Right renal pelvis (tissue), 4 donors: ENCODE measurements around the gene SHCBP1. TPM values are rescaled to one million over a fixed set of nuclear protein-coding genes. Genes with fewer than 3 reads are reported as not detected.
A peak's percentile ranks its signal among the peaks of the same experiment; 100 is the strongest.

Experiments used
- DNase-seq, 4 donors: peaks; one replicate each; pipeline ENCODE4 v3.0.0-alpha.2; 2013; ENCODE audit warnings: low read depth in 4 of 4, low spot score in 3 of 4, missing footprints in 1 of 4
- polyA plus RNA-seq, 4 donors: library from polyadenylated mRNA; unstranded; fragments of 120-200 nt; gene quantifications; one replicate each; pipeline ENCODE4 v1.2.1, GENCODE V29; 2013; ENCODE audit not compliant: insufficient read length in 4 of 4

The SHCBP1 gene
- polyA plus RNA-seq, 4 donors = 7.7 to 8.9 (median 8.5) TPM

GRCh38 chr16:46618516-46618915, 2.7 kb downstream of the SHCBP1 start:
- no peak for DNase-seq

DNA sequence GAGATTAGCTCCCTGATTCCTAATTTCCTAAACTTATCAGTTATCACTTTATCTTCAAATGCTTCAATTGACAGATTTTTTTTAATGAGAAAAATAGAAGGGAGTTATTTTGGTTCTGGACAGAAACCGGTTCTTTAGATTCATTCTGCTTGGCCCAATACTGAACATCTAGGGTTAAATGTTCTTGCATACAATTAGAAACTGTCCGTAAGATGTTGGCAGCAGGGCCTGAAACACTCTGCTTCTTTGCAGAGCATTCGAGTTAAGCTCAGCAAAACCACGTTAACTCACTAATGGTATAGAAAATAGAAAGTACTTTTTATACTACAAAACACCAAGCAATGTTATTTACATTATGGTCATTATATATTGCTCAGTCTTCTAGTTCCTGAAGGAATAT, 7.2 kb downstream of the SHCBP1 start:
- DNase-seq = no peak

- no peak for DNase-seq
Measured at GRCh38 chr16:46613352-46613751, 7.8 kb downstream of the SHCBP1 start.

GRCh38 chr16:46612121-46612520, 9.1 kb downstream of the SHCBP1 start:
- DNase-seq = no peak

DNA sequence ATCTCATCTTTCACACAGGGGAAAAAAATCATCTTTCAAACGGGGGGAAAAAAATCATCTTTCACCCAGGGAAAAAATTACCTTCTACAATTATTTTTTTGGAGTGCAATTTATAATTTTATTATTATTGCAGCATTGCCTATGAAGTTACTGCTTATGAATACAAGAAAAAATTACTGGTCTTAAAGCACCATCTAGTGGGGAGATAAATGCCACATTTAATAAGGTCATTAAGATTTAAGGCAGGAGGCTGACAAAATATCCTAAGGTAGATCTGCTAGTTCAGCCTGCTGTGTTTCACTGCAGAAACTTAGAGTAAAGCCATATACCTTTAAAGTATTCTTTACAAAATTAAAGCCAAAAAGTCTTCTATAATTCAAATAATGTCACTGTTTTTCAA, 13.7 kb downstream of the SHCBP1 start:
- DNase-seq = peak in 2 of 4 donors; percentile 10 to 17

GRCh38 chr16:46606231-46606630, 14.9 kb downstream of the SHCBP1 start:
- DNase-seq = no peak

- no peak for DNase-seq
Measured at GRCh38 chr16:46591257-46591656, 29.9 kb downstream of the SHCBP1 start.

DNA sequence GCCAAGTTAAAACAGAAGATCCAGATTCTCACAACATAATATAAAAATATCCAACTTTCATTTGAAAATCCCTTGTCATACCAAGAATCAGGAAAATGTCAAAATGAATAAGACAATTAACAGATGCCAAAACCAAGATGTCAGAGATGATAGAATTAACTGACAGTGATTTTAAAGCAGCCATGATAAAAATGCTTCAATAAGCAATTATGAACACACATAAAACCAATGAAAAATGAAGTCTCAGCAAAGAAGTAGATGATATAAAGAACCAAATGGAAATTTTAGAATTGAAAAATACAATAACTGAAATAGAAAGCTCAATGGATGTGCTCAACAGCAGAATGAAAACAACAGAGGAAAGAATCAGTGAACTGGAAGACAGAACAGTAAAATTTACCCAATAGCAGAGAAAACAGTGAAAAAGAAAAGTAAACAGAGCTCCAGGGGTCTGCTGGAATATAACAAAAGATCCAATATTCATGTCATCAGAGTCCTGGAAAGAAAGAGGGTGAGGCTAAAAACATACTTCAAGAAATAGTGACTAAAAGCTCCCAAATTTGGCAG, 35.1 kb downstream of the SHCBP1 start:
- DNase-seq = no peak

DNA sequence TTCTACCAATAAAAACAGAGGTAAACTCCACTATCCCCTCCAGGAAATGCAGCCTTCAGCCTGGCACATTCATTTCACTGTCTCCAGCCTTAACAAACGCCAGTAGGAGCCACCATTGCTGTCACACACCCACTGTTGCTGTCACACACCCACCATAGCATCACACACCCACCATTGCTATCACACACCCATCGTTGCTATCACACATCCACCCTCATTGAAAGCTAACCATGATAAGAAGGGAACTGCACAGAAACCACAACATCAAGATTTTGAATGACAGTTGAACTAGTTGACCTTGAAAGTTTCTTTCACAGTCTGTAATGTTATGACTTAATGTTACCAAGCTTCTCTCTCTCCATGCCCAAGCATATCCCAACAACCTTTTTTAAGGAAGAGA, 38.1 kb downstream of the SHCBP1 start:
- DNase-seq = no peak

GRCh38 chr16:46582313-46582712, 38.9 kb downstream of the SHCBP1 start:
- DNase-seq = no peak

DNA sequence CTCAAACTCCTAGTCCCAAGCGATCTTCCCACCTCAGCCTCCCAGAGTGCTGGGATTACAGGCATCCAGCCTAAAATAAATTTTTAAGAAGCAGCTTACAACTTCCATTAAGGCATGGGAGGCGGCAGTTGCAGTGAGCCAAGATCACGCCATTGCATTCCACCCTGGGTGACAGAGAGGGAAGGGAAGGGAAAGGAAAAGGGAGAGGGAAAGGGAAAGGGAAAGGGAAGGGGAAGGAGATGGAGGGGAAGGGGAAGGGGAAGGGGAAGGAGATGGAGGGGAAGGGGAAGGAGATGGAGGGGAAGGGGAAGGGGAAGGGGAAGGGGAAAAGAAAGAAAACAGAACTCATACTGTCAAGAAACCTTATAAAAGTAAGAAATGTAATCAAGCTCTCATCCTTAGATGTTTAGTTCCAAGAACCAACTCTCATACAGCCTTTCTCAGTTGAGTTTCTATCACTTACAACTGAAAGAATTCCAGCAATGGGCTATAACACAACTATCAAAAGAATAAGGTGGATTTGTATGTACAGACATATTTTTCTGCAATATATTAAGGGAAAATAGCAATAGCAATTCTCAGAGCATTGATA, 43.1 kb downstream of the SHCBP1 start:
- no peak for DNase-seq

DNA sequence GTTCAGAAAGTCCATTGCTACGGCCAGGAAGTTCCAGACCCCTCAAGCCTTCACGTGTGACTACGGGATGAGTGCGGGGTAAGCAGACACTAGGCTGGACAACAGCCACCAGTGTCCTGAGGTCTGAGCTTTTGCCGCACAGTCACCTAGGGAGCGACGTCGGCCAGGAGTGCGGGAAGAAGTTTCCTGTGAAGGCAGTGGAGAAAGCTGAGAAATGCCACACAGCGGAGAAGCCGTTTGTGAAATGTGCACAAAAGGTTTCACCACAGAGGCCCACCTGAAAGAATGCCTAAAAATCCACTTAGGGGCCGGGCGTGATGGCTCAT, 47.4 kb downstream of the SHCBP1 start:
- DNase-seq = no peak

DNA sequence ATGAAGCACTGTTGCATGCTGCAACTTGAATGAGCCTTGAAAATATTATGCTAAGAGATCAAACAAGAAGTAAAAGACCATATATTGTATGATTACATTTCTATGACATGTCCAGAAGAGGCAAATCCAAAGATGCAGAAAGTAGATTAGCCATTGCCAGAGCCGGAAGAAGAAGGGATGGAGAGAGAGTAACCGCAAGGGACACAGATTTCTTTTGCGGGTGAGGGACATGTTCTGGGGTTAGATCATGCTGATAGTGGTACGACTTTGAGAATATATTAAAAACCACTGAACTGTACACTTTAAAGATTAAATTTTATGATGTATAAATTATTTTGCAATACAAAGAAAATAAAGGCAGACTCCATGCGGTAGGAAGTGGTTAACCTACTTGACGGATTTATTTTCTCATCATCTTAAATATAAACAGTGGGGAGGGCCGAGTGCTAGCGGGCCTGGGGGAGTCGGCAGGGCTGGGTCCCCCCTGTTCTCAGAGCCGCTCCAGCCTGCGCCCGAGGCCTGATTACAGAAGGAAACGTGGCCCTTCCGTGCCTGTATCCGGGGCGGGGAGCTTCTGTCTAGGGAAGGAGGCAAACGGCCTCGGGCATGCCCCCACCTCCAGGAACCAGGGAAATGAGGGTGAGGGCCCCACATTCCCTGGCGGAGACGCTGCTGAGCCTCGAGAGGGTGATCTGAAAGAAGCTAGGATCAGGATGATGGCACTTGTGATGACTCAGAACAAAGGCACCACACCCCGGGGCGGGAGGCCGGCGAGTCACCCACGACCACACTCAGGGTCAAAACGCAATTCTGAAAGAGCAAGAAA, 48.0 kb downstream of the SHCBP1 start:
- no peak for DNase-seq

DNA sequence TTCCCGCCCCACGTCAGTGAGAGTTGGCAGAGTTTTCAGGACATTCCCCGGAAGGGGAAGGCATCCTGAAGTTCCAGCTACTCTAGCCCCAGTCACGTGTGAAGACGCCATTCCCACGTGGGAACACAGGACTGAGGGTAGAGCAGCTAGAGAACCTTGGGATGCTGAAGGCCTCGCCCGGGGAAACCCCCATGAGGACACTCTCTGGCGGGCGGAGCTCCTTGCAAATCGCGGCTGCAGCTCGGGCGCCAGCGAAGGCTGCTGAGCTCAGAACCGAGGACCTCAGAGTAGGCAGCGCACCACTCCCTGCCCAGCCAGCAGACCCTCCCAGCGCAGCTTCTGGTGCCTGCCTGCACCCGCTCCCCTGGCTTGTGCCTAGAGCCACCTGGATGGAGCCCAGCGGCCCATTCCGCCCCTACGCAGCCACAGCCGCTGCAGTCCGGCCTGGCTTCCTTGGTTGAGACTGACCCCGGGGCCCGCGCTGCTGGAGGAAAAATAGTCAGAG, 51.9 kb downstream of the SHCBP1 start:
- DNase-seq = no peak

DNA sequence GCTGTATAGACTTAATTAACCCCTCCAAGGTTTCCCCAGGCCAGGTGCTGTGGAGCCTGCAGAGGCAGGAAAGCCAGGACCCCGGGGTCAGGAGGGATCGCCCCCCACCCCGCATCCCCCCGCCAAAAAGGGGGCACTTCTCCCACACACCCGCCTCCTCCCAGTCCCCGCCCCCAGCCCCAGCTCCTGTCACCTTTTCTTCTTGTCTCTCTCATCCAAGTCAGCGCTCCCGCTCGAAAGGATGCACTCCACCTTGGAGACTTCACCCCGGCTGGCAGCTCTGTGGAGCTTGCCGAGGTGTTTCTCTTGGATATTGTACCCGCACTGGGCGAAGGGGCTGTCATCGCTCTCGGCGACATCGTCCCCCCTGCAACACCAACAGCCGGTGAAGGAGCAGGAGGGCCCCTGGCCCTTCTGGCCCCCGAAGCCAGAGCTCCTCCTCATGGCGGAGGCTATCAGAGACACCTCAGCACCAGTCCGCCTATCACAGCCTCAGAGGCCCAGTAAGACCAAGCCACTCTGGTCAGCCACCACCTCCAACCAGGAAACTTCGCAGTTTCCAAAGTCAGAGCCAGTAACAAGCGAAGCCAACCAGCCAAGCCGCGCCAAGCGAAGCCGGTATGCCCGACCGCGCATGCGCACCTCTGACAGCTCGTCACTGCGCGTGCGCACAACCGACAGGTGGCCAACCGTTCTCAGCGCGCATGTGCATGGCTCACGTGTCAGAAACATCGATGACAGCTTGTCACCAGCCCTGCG, 52.5 kb downstream of the SHCBP1 start:
- DNase-seq = no peak

DNA sequence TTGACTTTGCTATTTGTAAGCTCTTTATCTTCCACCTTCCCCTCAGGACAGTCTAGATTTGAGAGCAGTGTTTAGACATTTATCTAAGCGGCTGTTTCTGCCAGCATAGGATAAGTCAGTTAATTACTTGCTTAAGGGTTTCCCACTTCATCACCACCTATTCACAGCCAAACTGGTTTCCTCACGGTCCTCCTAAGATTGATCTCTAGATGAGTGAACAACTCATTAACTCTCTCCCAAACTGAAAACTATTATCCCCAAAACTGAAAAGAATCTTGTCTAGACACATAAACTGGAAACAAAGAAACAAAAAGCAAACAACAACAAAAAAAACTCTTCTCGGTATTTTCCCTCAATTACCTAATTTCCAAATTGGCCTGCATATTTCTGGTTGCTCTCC, 58.2 kb downstream of the SHCBP1 start:
- no peak for DNase-seq

DNA sequence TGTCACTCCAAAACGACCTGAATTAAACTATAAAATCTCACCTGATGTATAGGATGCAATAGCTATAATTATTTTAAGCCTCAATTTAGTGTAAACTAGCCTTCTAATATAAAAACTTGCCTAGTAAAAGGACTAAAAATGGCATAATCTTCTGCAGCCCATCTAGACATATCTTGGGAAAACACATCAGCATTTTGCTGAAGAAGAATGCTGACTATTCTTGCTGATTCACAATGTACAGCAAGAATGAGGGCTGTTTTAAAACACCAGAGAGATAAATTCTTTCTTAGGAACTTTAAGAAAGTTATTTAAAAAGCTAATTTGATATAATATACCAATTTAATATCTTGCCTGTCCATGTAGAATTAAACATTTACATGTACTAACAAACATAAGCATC, 63.2 kb downstream of the SHCBP1 start:
- no peak for DNase-seq

- DNase-seq = no peak
Measured at GRCh38 chr16:46555951-46556350, 65.2 kb downstream of the SHCBP1 start.

DNA sequence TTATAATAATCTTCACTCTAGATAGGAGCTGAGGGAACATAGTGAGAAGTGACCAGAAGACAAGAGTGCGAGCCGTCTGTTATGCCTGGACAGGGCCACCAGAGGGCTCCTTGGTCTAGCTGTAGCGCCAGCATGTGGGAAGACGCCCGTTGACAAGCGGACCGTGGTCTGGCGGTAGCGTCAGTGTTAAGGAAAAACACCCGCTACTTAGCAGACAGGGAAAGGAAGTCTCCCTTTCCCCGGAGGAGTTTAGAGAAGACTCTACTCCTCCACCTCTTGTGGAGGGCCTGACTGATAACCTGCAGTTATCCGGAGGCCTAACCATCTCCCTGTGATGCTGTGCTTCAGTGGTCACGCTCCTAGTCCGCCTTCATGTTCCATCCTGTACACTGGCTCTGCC, 66.7 kb downstream of the SHCBP1 start:
- peak; percentile 7 to 25 (median 18) for DNase-seq

- no peak for DNase-seq
Measured at GRCh38 chr16:46549477-46549876, 71.7 kb downstream of the SHCBP1 start.
